ENCODE measurements around the gene APBB1IP. TPM values are rescaled to one million over a fixed set of nuclear protein-coding genes. Genes with fewer than 3 reads are reported as not detected.

APBB1IP gene
- total and polyA plus RNA-seq, 9 of the 15 experiments (the other 6 are each of a cell fraction or from before 2014, with no cell fraction given), result 0.03 to 0.11 (median 0.06) TPM; not detected in 4

DNA sequence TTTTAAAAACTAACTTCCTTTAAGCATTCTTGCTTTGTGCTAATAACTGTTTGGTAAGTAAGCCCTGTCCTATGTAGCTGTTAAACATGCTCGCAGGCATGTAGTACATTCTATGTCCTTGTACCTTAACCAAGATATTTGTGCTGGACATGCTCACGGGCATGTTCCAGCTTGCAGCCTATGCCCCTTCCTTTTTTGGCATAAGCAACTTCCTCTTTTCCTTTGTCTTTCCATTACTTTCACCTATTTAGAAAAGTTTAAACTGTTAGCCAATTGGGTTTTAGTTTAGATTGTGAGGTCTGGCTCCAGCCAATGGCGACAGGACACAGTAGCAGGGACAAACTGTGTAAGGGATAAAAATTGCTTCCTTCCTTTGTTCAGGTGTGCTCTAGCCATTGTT is 14.4 kb upstream of the APBB1IP start:
- Histone ChIP-seq H3K4me3 (no peak overlapping the region), H3K9me3 (replicated peaks; ENCODE audit: control insufficient read depth, insufficient read depth, low read depth, low read length) (no peaks in the 10 kb centered on the region), H3K36me3 (ENCODE audit: control insufficient read depth, insufficient read depth, low read length) (no peaks in the 10 kb centered on the region), H3K27me3 (ENCODE audit: control insufficient read depth in 2 of 2, insufficient read depth in 2 of 2, low read length in 2 of 2) (no peaks in the 10 kb centered on the region; a peak in 1 of 5 replicates), H2AFZ (ENCODE audit: low read depth, low read length) (no peak overlapping the region), H4K20me1 (replicated peaks; ENCODE audit: control insufficient read depth, insufficient read depth, low read length) (no peaks in the 10 kb centered on the region), H3K27ac (ENCODE audit: extremely low read depth, low read depth, low read length) (no peak overlapping the region), H3K4me1 (replicated peaks in 1 of 2; ENCODE audit: control insufficient read depth in 2 of 2, insufficient read depth in 2 of 2, low read length in 2 of 2) (no peaks in the 10 kb centered on the region), H3K9me1 (ENCODE audit: control insufficient read depth, insufficient read depth, low read length) (no peaks in the 10 kb centered on the region), H3K4me2 (ENCODE audit: insufficient read depth, low read length) (no peak overlapping the region), H3K79me2 (ENCODE audit: control insufficient read depth, insufficient read depth, low read length) (no peaks in the 10 kb centered on the region), H3K9ac (ENCODE audit: insufficient read depth in 1 of 2, low read depth in 2 of 2, low read length in 2 of 2) (no peak overlapping the region)
- ChIA-PET CTCF (ENCODE audit: low intra/inter-chr PET ratio) (no interaction called here), POLR2A (interaction anchor here (0.8 kb wide), 1 partner anchor 12 kb away, joined by 4 read pairs; no protein-coding TSS in a partner anchor)
- 4% methylated on average over 3 of the region's 3 CpGs for WGBS (ENCODE audit: insufficient coverage, low coverage, missing lambda C conversion rate)
- in situ Hi-C loops (cut with MboI), result no loop called here
- TF ChIP-seq, protein P1, sequence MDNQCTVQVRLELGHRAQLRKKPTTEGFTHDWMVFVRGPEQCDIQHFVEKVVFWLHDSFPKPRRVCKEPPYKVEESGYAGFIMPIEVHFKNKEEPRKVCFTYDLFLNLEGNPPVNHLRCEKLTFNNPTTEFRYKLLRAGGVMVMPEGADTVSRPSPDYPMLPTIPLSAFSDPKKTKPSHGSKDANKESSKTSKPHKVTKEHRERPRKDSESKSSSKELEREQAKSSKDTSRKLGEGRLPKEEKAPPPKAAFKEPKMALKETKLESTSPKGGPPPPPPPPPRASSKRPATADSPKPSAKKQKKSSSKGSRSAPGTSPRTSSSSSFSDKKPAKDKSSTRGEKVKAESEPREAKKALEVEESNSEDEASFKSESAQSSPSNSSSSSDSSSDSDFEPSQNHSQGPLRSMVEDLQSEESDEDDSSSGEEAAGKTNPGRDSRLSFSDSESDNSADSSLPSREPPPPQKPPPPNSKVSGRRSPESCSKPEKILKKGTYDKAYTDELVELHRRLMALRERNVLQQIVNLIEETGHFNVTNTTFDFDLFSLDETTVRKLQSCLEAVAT (IDR thresholded peaks at IDR 0.05), result no peak
- TF ChIP-seq FOXJ2 (tag; IDR thresholded peaks at IDR 0.05) (no peak), SRSF1 (IDR thresholded peaks at IDR 0.05; ENCODE audit: low read depth, low read length) (no peak), TSC22D4 (tag; IDR thresholded peaks at IDR 0.05) (no peak), SMAD1 (IDR thresholded peaks at IDR 0.05; ENCODE audit: low read depth, low read length, partially characterized antibody) (no peak), ETS2 (tag; IDR thresholded peaks at IDR 0.05; ENCODE audit: borderline replicate concordance, poor library complexity, severe bottlenecking) (no peak), ZC3H11A (IDR thresholded peaks at IDR 0.05; ENCODE audit: low read depth, low read length) (no peak), ZNF444 (CRISPR knock-in tag; IDR thresholded peaks at IDR 0.05) (no peak), ZNF318 (IDR thresholded peaks at IDR 0.05; ENCODE audit: borderline replicate concordance in 1 of 2, low read depth in 1 of 2) (no peak), MCM5 (IDR thresholded peaks at IDR 0.05; ENCODE audit: low read depth) (no peak)
- TF ChIP-seq, protein P2, sequence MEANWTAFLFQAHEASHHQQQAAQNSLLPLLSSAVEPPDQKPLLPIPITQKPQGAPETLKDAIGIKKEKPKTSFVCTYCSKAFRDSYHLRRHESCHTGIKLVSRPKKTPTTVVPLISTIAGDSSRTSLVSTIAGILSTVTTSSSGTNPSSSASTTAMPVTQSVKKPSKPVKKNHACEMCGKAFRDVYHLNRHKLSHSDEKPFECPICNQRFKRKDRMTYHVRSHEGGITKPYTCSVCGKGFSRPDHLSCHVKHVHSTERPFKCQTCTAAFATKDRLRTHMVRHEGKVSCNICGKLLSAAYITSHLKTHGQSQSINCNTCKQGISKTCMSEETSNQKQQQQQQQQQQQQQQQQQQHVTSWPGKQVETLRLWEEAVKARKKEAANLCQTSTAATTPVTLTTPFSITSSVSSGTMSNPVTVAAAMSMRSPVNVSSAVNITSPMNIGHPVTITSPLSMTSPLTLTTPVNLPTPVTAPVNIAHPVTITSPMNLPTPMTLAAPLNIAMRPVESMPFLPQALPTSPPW (CRISPR knock-in tag; IDR thresholded peaks at IDR 0.05), result no peak
- BruUV-seq (replicated peaks), result no TSS peak
- intact Hi-C loops (cut with micrococcal nuclease), result no loop called here
- no peak for FAIRE-seq
- DNase-seq (ENCODE audit: extremely low read depth in 1 of 4, low spot score in 3 of 4), result no peak
- ATAC-seq, result no peak

All from K562 (cell line).